ENCODE results near the gene LDHD.

The LDHD gene

DNA sequence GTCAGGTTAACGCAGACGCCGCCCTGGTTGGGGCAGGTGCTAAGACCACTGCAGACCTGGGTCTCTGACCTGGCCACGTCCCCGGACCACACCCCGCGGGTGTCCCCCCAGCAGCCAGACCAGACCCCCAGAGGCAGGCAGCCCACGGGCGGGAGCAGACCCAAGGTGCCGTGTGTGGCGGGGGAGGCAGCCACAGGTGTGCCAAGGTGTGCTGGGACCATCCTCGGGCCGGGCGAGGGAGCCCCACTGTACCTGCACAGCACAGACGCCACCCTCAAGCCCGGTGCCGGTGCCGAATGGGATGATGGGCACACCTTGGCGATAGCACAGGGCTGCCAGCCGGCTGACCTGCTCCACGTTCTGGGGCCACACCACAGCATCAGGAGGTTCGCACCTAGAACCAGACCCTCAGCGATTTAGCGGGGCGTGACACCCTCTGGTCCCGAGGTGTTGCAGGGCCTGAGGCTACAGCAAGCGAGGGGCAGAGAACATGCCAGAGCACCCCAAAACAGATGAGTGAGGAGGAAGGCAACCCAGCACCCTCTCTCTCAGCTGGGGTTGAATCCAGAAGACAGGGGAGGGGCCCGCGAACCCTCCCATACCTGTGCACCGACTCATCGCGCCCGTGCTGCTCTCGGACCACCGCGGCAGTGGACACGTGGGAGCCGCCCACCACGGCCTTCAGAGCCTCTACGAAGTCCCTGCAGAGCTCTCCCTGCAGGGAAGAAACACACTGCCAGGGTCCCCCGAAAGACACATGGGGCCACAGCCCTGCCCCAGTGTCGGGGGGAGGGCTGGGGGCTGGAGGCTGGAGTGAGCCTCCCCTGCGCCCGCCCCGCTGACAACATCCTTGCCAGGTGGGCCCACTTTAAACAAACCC, 1.4 kb downstream of the LDHD start:
- TF ChIP-seq REST (IDR thresholded peaks at IDR 0.05; ENCODE audit: insufficient replicate concordance, low read depth) (no peak), CTCF (IDR thresholded peaks at IDR 0.05; ENCODE audit: insufficient read depth, low read length) (no peak), SPI1 (IDR thresholded peaks at IDR 0.05; ENCODE audit: borderline replicate concordance, low read depth) (no peak)
- DNase-seq (ENCODE audit: low read depth in 1 of 2, low spot score in 1 of 2) = no peak
- H3K27ac ChIP-seq (replicated peaks) = no peak overlapping the region
- no peak overlapping the region for H3K4me3 ChIP-seq (replicated peaks; ENCODE audit: insufficient read depth, low read length)
- no peaks in the 10 kb centered on the region for H3K27me3 ChIP-seq (ENCODE audit: insufficient read depth, poor library complexity, severe bottlenecking)

DNA sequence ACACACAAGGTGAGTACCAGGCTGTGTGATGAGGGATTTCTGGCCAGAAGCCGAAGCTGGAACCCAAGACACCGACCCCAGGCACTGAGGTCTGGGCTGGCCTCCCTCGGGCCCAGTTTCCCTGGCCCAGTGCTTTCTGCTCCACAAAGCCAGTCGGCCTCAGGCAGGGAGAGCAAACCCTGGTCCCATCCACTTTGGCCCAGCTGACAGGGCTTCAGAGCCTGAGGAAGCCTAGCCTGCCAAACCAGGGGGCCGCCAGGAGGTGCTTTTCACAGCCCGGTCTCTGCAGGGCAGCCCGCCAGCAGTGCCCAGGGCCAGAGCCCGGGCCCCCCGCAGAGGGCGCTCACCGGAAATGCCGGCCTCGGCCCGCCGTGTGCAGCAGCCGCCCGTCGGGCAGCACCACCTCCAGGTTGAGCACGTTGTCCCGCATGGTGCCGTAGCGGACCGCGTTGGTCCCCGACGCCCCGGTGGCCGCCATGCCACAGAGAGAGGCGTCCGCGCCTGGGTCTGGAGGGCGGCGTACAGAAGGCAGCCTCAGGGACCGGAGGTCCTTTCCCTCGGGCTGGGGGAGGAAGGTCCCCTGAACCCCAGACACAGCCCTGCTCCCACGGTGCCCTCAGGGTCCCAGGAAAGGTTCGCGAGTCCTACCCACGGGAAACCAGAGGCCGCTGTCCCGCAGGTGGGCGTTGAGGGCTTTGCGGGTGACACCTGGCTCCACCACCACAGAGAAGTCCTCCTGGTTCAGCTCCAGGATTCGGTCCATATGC, 2.2 kb downstream of the LDHD start:
- Histone ChIP-seq H3K4me3 (replicated peaks; ENCODE audit: insufficient read depth, low read length) (no peak overlapping the region), H3K27ac (replicated peaks) (no peak overlapping the region), H3K27me3 (ENCODE audit: insufficient read depth, poor library complexity, severe bottlenecking) (no peaks in the 10 kb centered on the region)
- TF ChIP-seq CTCF (IDR thresholded peaks at IDR 0.05; ENCODE audit: insufficient read depth, low read length) = no peak
- no peak for TF ChIP-seq GABPA (IDR thresholded peaks at IDR 0.05; ENCODE audit: low read depth)
- no peak for TF ChIP-seq POLR2AphosphoS5 (IDR thresholded peaks at IDR 0.05; ENCODE audit: low read depth)
- no peak for TF ChIP-seq REST (IDR thresholded peaks at IDR 0.05; ENCODE audit: insufficient replicate concordance, low read depth)
- TF ChIP-seq SPI1 (IDR thresholded peaks at IDR 0.05; ENCODE audit: borderline replicate concordance, low read depth) = no peak
- no peak for DNase-seq (ENCODE audit: low read depth in 1 of 2, low spot score in 1 of 2)

DNA sequence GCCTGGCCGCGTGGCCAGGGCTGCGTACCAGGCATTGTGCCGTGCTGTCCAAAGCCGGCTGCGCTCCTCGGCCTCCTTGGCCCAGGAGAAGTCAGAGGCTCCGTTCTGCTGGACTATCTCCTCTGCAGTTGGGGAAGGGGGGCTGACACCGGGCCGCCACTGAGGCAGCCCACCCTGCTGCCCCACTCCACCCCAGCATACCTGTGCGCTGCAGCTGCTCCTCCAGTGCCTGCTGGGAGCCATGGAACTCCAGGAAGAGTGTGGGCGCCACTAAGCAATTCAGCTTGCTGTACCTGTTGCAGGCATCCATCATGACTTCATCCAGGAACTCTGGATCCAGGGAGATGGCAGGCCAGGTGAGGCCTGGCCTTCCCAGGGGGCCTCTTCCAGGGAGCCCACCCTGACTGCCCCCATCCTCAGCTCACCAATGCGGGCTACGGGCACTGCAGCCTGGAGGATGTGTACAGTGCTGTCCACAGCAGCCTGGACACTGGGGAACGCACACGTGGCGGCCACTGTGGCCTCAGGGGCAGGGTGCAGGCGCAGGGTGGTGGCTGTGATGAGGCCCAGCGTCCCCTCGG, 2.9 kb downstream of the LDHD start:
- DNase-seq (ENCODE audit: low read depth in 1 of 2, low spot score in 1 of 2) = no peak
- Histone ChIP-seq H3K27me3 (ENCODE audit: insufficient read depth, poor library complexity, severe bottlenecking) (no peaks in the 10 kb centered on the region), H3K4me3 (replicated peaks; ENCODE audit: insufficient read depth, low read length) (no peak overlapping the region), H3K27ac (replicated peaks) (no peak overlapping the region)
- TF ChIP-seq POLR2AphosphoS5 (IDR thresholded peaks at IDR 0.05; ENCODE audit: low read depth) = no peak

Data from HL-60 (cell line).